ENCODE measurements around the gene RETSAT.
A peak's percentile ranks its signal among the peaks of the same experiment; 100 is the strongest.
"Not testable (repeated sequence)": the region's sequence is repeated elsewhere in the genome, so short reads cannot be mapped to it uniquely, and the experiment has no call there.

The RETSAT gene

DNA sequence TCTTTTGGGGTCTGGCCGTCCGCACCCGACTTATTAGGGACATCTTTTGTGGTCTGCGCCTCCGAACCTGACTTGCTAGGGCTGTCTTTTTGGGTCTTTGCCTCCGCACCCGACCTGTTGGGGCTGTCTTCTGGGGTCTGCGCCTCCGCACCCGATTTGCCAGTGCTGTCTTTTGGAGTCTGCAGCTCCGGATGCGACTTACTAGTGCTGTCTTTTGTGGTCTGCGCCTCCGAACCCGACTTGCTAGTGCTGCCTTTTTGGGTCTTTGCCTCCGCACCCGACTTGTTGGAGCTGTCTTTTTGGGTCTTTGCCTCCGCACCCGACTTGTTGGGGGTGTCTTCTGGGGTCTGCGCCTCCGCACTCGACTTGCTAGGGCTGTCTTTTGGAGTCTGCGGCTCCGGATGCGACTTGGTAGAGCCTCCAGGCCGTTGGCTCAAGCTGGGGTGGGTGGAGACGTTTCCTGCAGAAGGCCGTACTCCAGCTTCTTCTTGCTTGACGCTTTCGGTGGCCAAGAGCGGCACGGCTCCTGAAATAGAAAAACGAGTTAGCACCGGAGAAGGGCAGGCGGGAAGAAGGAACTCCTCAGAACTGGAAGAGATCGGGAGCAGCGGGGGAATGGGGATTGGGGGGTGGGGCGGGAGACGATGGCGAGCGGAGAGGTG is 27.0 kb downstream of the RETSAT start:
- in situ Hi-C loops (cut with HindIII; ENCODE audit: low sequenced_read_pairs): no loop called here
- TF ChIP-seq, protein P1, sequence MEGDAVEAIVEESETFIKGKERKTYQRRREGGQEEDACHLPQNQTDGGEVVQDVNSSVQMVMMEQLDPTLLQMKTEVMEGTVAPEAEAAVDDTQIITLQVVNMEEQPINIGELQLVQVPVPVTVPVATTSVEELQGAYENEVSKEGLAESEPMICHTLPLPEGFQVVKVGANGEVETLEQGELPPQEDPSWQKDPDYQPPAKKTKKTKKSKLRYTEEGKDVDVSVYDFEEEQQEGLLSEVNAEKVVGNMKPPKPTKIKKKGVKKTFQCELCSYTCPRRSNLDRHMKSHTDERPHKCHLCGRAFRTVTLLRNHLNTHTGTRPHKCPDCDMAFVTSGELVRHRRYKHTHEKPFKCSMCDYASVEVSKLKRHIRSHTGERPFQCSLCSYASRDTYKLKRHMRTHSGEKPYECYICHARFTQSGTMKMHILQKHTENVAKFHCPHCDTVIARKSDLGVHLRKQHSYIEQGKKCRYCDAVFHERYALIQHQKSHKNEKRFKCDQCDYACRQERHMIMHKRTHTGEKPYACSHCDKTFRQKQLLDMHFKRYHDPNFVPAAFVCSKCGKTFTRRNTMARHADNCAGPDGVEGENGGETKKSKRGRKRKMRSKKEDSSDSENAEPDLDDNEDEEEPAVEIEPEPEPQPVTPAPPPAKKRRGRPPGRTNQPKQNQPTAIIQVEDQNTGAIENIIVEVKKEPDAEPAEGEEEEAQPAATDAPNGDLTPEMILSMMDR (IDR thresholded peaks at IDR 0.05; ENCODE audit: low read depth, low read length): no peak
- peak; percentile 54 for DNase-seq (ENCODE audit: low read depth, low spot score)
- H3K4me3 ChIP-seq (ENCODE audit: low read depth, low read length): peak overlapping the region; percentile 87

DNA sequence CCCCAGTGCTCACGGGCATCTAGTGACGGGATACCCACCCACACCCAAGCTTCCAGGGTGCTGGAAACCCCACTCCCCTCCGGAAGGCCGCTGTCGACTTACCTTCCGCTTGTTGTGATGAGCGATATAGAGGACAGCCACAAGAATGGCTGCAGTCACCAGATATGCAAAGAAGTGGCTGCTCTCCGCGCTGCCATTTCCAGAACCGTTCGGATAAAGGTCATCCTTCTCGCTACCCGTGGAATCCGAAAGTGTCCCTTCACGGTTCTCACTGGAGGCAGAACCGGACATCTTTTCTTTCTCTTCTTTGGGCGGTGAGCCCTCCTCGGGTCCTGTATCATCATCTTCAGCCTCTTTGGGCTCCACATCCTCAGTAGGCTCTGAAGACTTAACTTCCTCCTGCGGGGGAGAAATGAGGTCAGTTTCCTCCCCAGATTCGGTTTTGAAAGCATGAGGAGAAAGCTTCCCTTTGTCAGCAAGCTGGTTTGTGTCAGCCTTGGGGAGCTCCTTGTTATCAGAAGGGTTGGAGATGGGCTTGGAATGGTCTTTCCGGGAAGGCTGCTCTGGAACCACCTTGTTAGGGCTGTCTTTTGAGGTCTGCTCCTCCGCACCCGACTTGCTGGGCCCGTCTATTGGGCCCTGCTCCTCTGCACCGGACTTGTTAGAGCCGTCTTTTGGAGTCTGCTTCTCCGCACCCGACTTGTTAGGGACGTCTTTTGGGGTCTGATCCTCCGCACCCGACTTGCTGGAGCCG is 27.7 kb downstream of the RETSAT start:
- H3K4me3 ChIP-seq (ENCODE audit: low read depth, low read length): peak overlapping the region; percentile 87
- peak; percentile 30 for DNase-seq (ENCODE audit: low read depth, low spot score)
- in situ Hi-C loops (cut with HindIII; ENCODE audit: low sequenced_read_pairs): no loop called here
- TF ChIP-seq, protein P1 (IDR thresholded peaks at IDR 0.05; ENCODE audit: low read depth, low read length): no peak

DNA sequence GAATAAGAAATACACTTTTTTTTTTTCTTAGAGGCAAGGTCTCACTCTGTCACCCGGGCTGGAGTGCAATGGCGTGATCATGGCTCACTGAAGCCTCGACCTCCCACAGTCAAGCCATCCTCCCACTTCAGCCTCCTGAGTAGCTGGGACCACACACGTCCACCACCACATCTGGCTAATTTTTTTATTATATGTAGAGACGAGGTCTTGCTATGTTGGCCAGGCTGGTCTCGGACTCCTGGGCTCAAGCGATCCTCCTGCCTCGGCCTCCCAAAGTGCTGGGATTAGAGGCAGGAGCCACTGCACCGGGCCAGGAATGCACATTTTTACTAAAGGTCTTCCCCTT is 28.9 kb downstream of the RETSAT start:
- H3K4me3 ChIP-seq (ENCODE audit: low read depth, low read length): peak overlapping the region; percentile 87
- in situ Hi-C loops (cut with HindIII; ENCODE audit: low sequenced_read_pairs): no loop called here
- no peak for DNase-seq (ENCODE audit: low read depth, low spot score)
- TF ChIP-seq, protein P1 (IDR thresholded peaks at IDR 0.05; ENCODE audit: low read depth, low read length): no peak

DNA sequence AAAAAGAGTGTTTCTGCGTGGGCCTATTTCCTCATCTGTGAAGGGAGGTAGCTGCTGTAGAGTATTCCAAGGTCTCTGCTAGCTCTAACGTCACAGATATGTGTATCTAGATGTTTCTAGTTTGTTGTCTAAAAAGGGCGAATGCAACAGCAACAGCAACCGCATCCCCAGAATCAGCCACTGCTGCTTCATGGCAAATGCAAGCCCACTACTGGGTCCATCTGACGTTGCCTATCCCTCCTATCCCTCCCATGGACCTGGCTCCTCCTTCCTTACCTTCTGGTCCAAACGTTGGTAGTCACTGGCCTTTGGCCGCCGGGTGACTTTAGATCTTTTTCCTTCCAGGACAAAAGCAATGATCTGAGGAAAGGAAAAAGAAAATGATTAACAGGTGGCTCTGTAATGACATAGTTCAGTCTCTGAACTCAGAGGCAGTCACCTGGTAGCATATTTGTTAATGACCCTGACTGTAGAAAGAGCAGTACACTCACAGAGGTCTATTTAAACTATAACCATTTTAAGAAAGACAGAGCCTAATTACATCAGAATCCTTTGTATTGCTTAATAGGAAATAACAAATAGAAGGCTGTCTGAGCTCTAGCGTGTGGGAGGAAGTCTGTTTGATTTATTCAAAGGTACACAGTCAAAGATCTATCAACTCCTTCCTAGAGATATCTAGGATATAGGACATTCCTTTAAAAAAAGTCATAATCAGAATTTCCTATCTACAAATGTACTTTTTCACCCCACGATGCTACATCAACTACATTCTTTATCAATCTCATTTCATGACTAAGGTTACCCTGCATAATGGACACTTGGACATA is 29.5 kb downstream of the RETSAT start:
- peak overlapping the region; percentile 87 for H3K4me3 ChIP-seq (ENCODE audit: low read depth, low read length)
- in situ Hi-C loops (cut with HindIII; ENCODE audit: low sequenced_read_pairs): no loop called here
- TF ChIP-seq, protein P1 (IDR thresholded peaks at IDR 0.05; ENCODE audit: low read depth, low read length): no peak
- no peak for DNase-seq (ENCODE audit: low read depth, low spot score)

DNA sequence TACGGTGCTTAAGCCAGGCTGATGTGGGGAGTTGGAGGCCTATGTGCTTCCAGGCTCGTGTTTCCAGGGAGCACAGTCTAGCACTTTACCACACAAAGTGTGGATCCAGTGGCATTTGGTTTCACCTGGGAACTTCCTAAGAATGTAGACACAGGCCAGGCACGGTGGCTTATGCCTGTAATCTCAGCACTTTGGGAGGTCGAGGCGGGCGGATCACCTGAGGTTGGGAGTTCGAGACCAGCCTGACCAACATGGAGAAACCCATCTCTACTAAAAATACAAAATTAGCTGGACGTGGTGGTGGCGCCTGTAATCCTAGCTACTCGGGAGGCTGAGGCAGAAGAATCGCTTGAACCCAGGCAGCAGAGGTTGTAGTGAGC is 30.4 kb downstream of the RETSAT start:
- H3K4me3 ChIP-seq (ENCODE audit: low read depth, low read length); DNase-seq (ENCODE audit: low read depth, low spot score); in situ Hi-C loops (cut with HindIII; ENCODE audit: low sequenced_read_pairs): not testable (repeated sequence)

DNA sequence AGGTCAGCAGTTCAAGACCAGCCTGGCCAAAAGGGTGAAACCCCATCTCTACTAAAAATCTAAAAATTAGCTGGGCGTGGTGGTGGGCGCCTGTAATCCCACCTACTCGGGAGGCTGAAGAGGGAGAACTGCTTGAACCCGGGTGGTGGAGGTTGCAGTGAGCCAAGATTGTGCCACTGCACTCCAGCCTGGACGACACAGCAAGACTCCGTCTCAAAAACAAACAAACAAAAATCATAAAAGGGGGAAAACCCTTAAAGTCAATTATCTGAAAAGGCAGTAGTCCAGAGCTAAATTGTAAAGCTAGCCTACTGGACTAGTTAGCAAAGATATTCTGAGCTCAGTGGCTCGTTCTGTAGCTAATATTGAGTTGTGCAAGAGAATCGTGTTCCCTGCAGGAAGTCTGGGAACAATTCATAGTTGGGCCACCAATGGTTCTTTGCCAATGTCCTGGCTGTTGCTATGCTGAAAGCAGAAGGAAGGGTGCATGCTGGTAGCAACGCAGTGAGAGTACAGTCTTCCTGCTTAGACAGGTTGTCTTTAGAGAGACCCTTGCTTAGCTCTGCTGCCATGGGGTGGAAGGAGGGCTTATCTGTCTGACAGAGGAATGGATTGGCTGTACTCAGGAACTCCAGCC is 30.9 kb downstream of the RETSAT start:
- in situ Hi-C loops (cut with HindIII; ENCODE audit: low sequenced_read_pairs): no loop called here
- TF ChIP-seq, protein P1 (IDR thresholded peaks at IDR 0.05; ENCODE audit: low read depth, low read length): no peak
- no peak overlapping the region for H3K4me3 ChIP-seq (ENCODE audit: low read depth, low read length)
- no peak for DNase-seq (ENCODE audit: low read depth, low spot score)
